ENCODE measurements around the gene PIP5K1B.
"Not testable (repeated sequence)": the region's sequence is repeated elsewhere in the genome, so short reads cannot be mapped to it uniquely, and the experiment has no call there.

Gene PIP5K1B

GRCh38 chr9:69036799-69037198 is 331.8 kb downstream of the PIP5K1B start:
- DNase-seq, result no peak

- DNase-seq, result no peak
These were observed 335.6 kb downstream of the PIP5K1B start for GRCh38 chr9:69040646-69041045.

GRCh38 chr9:69044240-69045219 is 339.5 kb downstream of the PIP5K1B start:
- no peak for DNase-seq

- no peak for DNase-seq
These were observed 340.8 kb downstream of the PIP5K1B start for GRCh38 chr9:69045821-69046220.

- DNase-seq, result no peak
These were observed 341.7 kb downstream of the PIP5K1B start for GRCh38 chr9:69046723-69047122.

GRCh38 chr9:69047371-69047770 is 342.3 kb downstream of the PIP5K1B start:
- no peak for DNase-seq

- DNase-seq, result no peak
These were observed 344.1 kb downstream of the PIP5K1B start for GRCh38 chr9:69049094-69049493.

- DNase-seq, result not testable (repeated sequence)
These were observed 345.9 kb downstream of the PIP5K1B start for GRCh38 chr9:69050936-69051335.

GRCh38 chr9:69054989-69055388 is 349.9 kb downstream of the PIP5K1B start:
- DNase-seq, result no peak

- no peak for DNase-seq
These were observed 351.3 kb downstream of the PIP5K1B start for GRCh38 chr9:69056191-69056815.

- no peak for DNase-seq
These were observed 353.1 kb downstream of the PIP5K1B start for GRCh38 chr9:69058101-69058500.
